ENCODE data around the gene EID3. TPM values are rescaled to one million over a fixed set of nuclear protein-coding genes. Genes with fewer than 3 reads are reported as not detected.
A peak's percentile ranks its signal among the peaks of the same experiment; 100 is the strongest.

The EID3 gene
- polyA plus RNA-seq, 2 of the 4 experiments (the other 2 are of a cell fraction) = 6.8 to 12.2 TPM

DNA sequence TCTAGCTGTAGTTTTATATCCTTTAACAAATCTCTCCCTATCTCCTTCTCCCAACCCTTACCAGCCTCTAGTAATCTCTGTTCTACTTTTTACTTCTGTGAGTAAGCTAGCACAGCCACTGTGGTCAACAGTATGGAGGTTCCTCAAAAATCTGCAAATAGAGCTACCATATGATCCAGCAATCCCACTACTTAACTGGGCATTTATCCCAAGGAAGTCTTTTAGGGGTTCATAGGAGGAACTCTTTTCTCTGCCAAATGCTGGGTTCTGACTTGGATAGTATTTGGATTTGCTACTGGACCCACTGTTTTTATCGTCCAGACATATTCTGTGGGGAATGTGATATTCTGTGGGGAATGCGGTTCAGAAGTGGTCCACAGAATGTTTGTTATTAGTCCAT is 41.1 kb downstream of the EID3 start:
- peaks cover 100% of the 10 kb centered on the region for H3K4me1 ChIP-seq
- no peak for DNase-seq (ENCODE audit: low read depth in 1 of 2, low spot score in 1 of 2)
- H3K9me3 ChIP-seq = no peaks in the 10 kb centered on the region
- FAIRE-seq = no peak
- H3K4me2 ChIP-seq = peak overlapping the region; percentile 27; the same call in 2 of the 3 replicates
- 0 out of 6 replicates have a peak overlapping the region, but pooled peaks of 1 of the 2 experiments have one; percentile 9 for H3K27ac ChIP-seq
- TF ChIP-seq HOXA7 (CRISPR knock-in tag; IDR thresholded peaks at IDR 0.05) (peak; percentile 62; the same call in 1 of the 2 replicates), POLR2AphosphoS2 (conservative IDR thresholded peaks at IDR 0.05; ENCODE audit: low read length) (peak; percentile 90; the same call in 1 of the 2 replicates), TP53 (CRISPR knock-in tag; IDR thresholded peaks at IDR 0.05) (0 out of 2 replicates have a peak, but pooled peaks have one; percentile 9), CBX8 (IDR thresholded peaks at IDR 0.05) (no peak), ZNF302 (CRISPR knock-in tag; IDR thresholded peaks at IDR 0.05) (no peak), SMC3 (IDR thresholded peaks at IDR 0.05) (no peak), RNF2 (IDR thresholded peaks at IDR 0.05; ENCODE audit: borderline replicate concordance, low read depth) (no peak), EHMT2 (IDR thresholded peaks at IDR 0.05; ENCODE audit: low read depth) (no peak), ZC3H11A (IDR thresholded peaks at IDR 0.05) (no peak), EP300 (IDR thresholded peaks at IDR 0.05) (no peak), MAZ (IDR thresholded peaks at IDR 0.05; ENCODE audit: borderline replicate concordance, low read depth, low read length) (no peak), PHF8 (IDR thresholded peaks at IDR 0.05; ENCODE audit: borderline replicate concordance, low read depth) (no peak), FOSB (CRISPR knock-in tag; IDR thresholded peaks at IDR 0.05) (peak; percentile 8; the same call in 1 of the 2 replicates)
- TF ChIP-seq, protein P1, sequence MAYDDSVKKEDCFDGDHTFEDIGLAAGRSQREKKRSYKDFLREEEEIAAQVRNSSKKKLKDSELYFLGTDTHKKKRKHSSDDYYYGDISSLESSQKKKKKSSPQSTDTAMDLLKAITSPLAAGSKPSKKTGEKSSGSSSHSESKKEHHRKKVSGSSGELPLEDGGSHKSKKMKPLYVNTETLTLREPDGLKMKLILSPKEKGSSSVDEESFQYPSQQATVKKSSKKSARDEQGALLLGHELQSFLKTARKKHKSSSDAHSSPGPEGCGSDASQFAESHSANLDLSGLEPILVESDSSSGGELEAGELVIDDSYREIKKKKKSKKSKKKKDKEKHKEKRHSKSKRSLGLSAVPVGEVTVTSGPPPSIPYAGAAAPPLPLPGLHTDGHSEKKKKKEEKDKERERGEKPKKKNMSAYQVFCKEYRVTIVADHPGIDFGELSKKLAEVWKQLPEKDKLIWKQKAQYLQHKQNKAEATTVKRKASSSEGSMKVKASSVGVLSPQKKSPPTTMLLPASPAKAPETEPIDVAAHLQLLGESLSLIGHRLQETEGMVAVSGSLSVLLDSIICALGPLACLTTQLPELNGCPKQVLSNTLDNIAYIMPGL (CRISPR knock-in tag; IDR thresholded peaks at IDR 0.05; ENCODE audit: borderline replicate concordance) = no peak
- ChIA-PET POLR2A (no interaction called here), CTCF (interaction anchor here (0.9 to 2.1 kb wide), 2 partner anchors 37 to 462 kb away, joined by 3 to 8 read pairs; no protein-coding TSS in a partner anchor)
- WGBS (ENCODE audit: missing lambda C conversion rate) = 68% methylated on average over 2 of the region's 2 CpGs
- ATAC-seq = peak in 1 of 2 experiments; percentile 0; a peak in 1 of 6 replicates
- no peak overlapping the region for H3K4me3 ChIP-seq

DNA sequence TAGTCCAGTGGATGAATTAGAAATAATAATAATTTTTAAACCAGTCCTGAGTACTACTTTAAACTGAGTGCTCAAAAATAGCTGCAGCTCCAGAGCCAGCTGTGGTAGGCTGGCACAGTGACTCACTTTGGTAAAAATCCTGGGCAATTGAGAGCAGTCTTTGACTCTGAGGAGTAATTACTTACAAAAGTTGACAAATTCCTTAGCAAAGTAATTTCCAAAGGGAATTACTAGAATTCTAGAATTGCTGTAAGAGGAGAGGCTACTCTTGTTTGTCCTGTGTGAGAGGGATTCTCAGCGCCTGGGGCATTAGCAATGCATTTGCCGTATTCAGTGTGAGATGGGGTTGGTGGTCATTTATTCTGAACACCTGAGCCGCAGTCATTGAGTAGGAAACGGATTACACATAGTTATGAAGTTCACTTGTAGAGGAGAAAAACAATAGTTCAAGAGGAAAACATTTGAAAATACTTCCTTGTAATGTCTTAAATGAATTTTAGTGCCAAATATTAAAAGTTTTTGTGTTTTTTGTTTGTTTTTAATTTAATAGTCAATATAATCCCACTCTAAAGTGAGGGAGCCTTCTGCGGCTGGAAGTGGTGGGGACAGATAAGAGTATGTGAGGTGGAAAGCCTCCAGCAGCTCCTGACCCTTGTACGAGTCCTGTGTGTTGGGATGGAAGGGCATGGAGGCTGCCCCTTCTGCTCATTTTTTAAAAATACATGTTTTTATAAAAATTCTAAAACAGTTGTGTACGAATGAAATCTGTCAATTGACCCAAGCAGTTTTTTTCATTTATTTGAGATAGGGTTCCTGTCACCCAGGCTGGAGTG is 41.9 kb downstream of the EID3 start:
- POLR2A ChIA-PET = no interaction called here
- Histone ChIP-seq H3K4me2 (peak overlapping the region; percentile 27; the same call in 2 of the 3 replicates), H3K4me3 (no peak overlapping the region), H3K9me3 (no peaks in the 10 kb centered on the region), H3K4me1 (peaks cover 100% of the 10 kb centered on the region), H3K27ac (no peak overlapping the region)
- FAIRE-seq (no peak), DNase-seq (ENCODE audit: low read depth in 1 of 2, low spot score in 1 of 2) (peak in 1 of 2 experiments; percentile 23), ATAC-seq (no peak)
- CTCF ChIA-PET = interaction anchor here (0.9 to 2.1 kb wide), 2 partner anchors 36 to 462 kb away, joined by 3 to 8 read pairs; no protein-coding TSS in a partner anchor
- WGBS (ENCODE audit: missing lambda C conversion rate) = 68% methylated on average over 7 of the region's 7 CpGs
- TF ChIP-seq FOSB (CRISPR knock-in tag; IDR thresholded peaks at IDR 0.05) (peak; percentile 56), RAD21 (conservative IDR thresholded peaks at IDR 0.05 in 1 of 2, IDR thresholded peaks at IDR 0.05 in 1 of 2) (no peak), FOSL2 (IDR thresholded peaks at IDR 0.05) (no peak), FOSL2 (CRISPR knock-in tag; IDR thresholded peaks at IDR 0.05) (peak; percentile 3; the same call in 1 of the 2 replicates), ZSCAN20 (CRISPR knock-in tag; IDR thresholded peaks at IDR 0.05) (no peak), NR3C1 (IDR thresholded peaks at IDR 0.05) (no peak), CBX2 (IDR thresholded peaks at IDR 0.05; ENCODE audit: borderline replicate concordance, low read depth) (no peak), EHF (CRISPR knock-in tag; IDR thresholded peaks at IDR 0.05) (0 out of 2 replicates have a peak, but pooled peaks have one; percentile 16), PHF8 (IDR thresholded peaks at IDR 0.05; ENCODE audit: borderline replicate concordance, low read depth) (no peak), RARB (CRISPR knock-in tag; IDR thresholded peaks at IDR 0.05) (peak; percentile 20; the same call in 1 of the 2 replicates), HOXA7 (CRISPR knock-in tag; IDR thresholded peaks at IDR 0.05) (peak; percentile 59), GATA3 (IDR thresholded peaks at IDR 0.05; ENCODE audit: borderline replicate concordance) (no peak), TP53 (CRISPR knock-in tag; IDR thresholded peaks at IDR 0.05) (no peak), POLR2AphosphoS2 (conservative IDR thresholded peaks at IDR 0.05; ENCODE audit: low read length) (peak; percentile 95; the same call in 1 of the 2 replicates), MAZ (IDR thresholded peaks at IDR 0.05; ENCODE audit: borderline replicate concordance, low read depth, low read length) (no peak), BHLHE40 (IDR thresholded peaks at IDR 0.05; ENCODE audit: low read depth, low read length) (no peak), EP300 (IDR thresholded peaks at IDR 0.05) (no peak), JUN (IDR thresholded peaks at IDR 0.05) (peak; percentile 7 to 47; a peak in 3 of 5 replicates), CBX8 (IDR thresholded peaks at IDR 0.05) (no peak), RCOR1 (IDR thresholded peaks at IDR 0.05; ENCODE audit: low read depth, low read length) (no peak)
- TF ChIP-seq, protein P2, sequence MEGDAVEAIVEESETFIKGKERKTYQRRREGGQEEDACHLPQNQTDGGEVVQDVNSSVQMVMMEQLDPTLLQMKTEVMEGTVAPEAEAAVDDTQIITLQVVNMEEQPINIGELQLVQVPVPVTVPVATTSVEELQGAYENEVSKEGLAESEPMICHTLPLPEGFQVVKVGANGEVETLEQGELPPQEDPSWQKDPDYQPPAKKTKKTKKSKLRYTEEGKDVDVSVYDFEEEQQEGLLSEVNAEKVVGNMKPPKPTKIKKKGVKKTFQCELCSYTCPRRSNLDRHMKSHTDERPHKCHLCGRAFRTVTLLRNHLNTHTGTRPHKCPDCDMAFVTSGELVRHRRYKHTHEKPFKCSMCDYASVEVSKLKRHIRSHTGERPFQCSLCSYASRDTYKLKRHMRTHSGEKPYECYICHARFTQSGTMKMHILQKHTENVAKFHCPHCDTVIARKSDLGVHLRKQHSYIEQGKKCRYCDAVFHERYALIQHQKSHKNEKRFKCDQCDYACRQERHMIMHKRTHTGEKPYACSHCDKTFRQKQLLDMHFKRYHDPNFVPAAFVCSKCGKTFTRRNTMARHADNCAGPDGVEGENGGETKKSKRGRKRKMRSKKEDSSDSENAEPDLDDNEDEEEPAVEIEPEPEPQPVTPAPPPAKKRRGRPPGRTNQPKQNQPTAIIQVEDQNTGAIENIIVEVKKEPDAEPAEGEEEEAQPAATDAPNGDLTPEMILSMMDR (IDR thresholded peaks at IDR 0.05) = no peak
- TF ChIP-seq, protein P3, sequence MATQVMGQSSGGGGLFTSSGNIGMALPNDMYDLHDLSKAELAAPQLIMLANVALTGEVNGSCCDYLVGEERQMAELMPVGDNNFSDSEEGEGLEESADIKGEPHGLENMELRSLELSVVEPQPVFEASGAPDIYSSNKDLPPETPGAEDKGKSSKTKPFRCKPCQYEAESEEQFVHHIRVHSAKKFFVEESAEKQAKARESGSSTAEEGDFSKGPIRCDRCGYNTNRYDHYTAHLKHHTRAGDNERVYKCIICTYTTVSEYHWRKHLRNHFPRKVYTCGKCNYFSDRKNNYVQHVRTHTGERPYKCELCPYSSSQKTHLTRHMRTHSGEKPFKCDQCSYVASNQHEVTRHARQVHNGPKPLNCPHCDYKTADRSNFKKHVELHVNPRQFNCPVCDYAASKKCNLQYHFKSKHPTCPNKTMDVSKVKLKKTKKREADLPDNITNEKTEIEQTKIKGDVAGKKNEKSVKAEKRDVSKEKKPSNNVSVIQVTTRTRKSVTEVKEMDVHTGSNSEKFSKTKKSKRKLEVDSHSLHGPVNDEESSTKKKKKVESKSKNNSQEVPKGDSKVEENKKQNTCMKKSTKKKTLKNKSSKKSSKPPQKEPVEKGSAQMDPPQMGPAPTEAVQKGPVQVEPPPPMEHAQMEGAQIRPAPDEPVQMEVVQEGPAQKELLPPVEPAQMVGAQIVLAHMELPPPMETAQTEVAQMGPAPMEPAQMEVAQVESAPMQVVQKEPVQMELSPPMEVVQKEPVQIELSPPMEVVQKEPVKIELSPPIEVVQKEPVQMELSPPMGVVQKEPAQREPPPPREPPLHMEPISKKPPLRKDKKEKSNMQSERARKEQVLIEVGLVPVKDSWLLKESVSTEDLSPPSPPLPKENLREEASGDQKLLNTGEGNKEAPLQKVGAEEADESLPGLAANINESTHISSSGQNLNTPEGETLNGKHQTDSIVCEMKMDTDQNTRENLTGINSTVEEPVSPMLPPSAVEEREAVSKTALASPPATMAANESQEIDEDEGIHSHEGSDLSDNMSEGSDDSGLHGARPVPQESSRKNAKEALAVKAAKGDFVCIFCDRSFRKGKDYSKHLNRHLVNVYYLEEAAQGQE (IDR thresholded peaks at IDR 0.05) = no peak
